Testis (tissue), 3 donors: ENCODE results near the gene STARD7. TPM values are rescaled to one million over a fixed set of nuclear protein-coding genes. Genes with fewer than 3 reads are reported as not detected.

Source experiments
- DNase-seq: peaks from one replicate; pipeline ENCODE4 v3.0.0-alpha.2; 2019
- H3K27ac ChIP-seq, 2 donors: fragments of 200-600 bp; sonication (generic); one replicate each; pipeline ENCODE4 v1.5.1; 2019
- H3K27me3 ChIP-seq: fragments of 200-600 bp; sonication (generic); one replicate; pipeline ENCODE4 v1.5.1; 2019
- H3K36me3 ChIP-seq: fragments of 200-600 bp; sonication (generic); one replicate; pipeline ENCODE4 v1.5.1; 2017; ENCODE audit warnings: low read depth; ENCODE audit errors: missing control alignments
- H3K4me1 ChIP-seq: fragments of 200-600 bp; sonication (generic); one replicate; pipeline ENCODE4 v1.5.1; 2019
- H3K4me3 ChIP-seq, 2 donors: fragments of 200-600 bp; sonication (generic); one replicate each; pipeline ENCODE4 v1.5.1; 2017 to 2019
- H3K9me3 ChIP-seq: fragments of 200-600 bp; sonication (generic); one replicate; pipeline ENCODE4 v1.5.1; 2017
- CTCF ChIP-seq, 3 experiments: fragments of 450-650 bp in 2 of 3; fragments of 200-600 bp in 1 of 3; sonication (generic) in 1 of 3; IDR thresholded peaks; one replicate each; pipeline ENCODE4 v1.5.1; 2016 to 2019; ENCODE audit warnings: antibody characterized with exemption in 3 of 3, mild to moderate bottlenecking in 2 of 3, moderate library complexity in 1 of 3
- POLR2A ChIP-seq: fragments of 450-650 bp; IDR thresholded peaks from one replicate; pipeline ENCODE4 v1.6.1; 2017; ENCODE audit warnings: antibody characterized with exemption, mild to moderate bottlenecking, moderate library complexity
- WGBS, 2 donors: methylation state at CpG; one replicate each; pipeline ENCODE4 v1.1.5; 2018; 5-methylcytosine and 5-hydroxymethylcytosine counted together
- intact Hi-C: fragments of 100-400 bp; cut with DNase I; formaldehyde crosslinking; loops from one replicate; pipeline ENCODE4 v1.15.1; 2023; ENCODE audit warnings: low total_unique reads
- polyA plus RNA-seq: library from polyadenylated mRNA; stranded (reverse); fragments of 350-450 nt; fragmentation: Illumina TruSeq; extraction: RNeasy Lipid Tissue Mini Kit (QIAGEN cat#74804); gene quantifications from one replicate; pipeline ENCODE4 v1.2.3, GENCODE V29; 2014; ENCODE audit warnings: low read depth, low replicate concordance; ENCODE audit not compliant: insufficient read depth
- total RNA-seq, 2 donors: library from RNA; depleted of rRNA; stranded (reverse); fragments of >200 nt; gene quantifications; one replicate each; pipeline ENCODE4 v1.2.3, GENCODE V29; 2016

STARD7 gene
- total and polyA plus RNA-seq, 3 donors from 2014 or later, result 58.0 to 96.2 (median 77.7) TPM

- H3K4me1 ChIP-seq, result peaks cover 10% of the 10 kb centered on the region
- TF ChIP-seq POLR2A (no peak), CTCF (IDR thresholded peaks at IDR 0.05) (no peak)
- no peaks in the 10 kb centered on the region for H3K27me3 ChIP-seq
- DNase-seq, result no peak
- no peaks in the 10 kb centered on the region for H3K36me3 ChIP-seq
- H3K9me3 ChIP-seq, result no peaks in the 10 kb centered on the region
- intact Hi-C loops, result no loop called here
- no peak overlapping the region for H3K4me3 ChIP-seq
- 89 to 94% methylated on average over 12 of the region's 12 CpGs for WGBS, 2 donors
- no peak overlapping the region for H3K27ac ChIP-seq
Observed at GRCh38 chr2:96213379-96213778, 4.8 kb upstream of the STARD7 start.

- H3K4me1 ChIP-seq, result peaks cover 10% of the 10 kb centered on the region
- 88 to 93% methylated on average over 4 of the region's 4 CpGs for WGBS, 2 donors
- intact Hi-C loops, result no loop called here
Observed at GRCh38 chr2:96212339-96212738, 3.7 kb upstream of the STARD7 start.

GRCh38 chr2:96209729-96210085 is 1.1 kb upstream of the STARD7 start:
- Histone ChIP-seq H3K27me3 (no peaks in the 10 kb centered on the region), H3K27ac (peak overlapping the region; percentile 86 to 95), H3K36me3 (no peaks in the 10 kb centered on the region), H3K4me3 (no peak overlapping the region), H3K4me1 (peaks cover 24% of the 10 kb centered on the region), H3K9me3 (no peaks in the 10 kb centered on the region)
- 72 to 87% methylated on average over 6 to 9 of the region's 9 CpGs for WGBS, 2 donors
- intact Hi-C loops, result no loop called here
- TF ChIP-seq CTCF (IDR thresholded peaks at IDR 0.05) (no peak), POLR2A (no peak)
- no peak for DNase-seq

More at GRCh38 chr2:96212339-96212738, 3.7 kb upstream of the STARD7 start:
- H3K27ac ChIP-seq, result no peak overlapping the region
- TF ChIP-seq CTCF (IDR thresholded peaks at IDR 0.05) (no peak), POLR2A (no peak)
- H3K36me3 ChIP-seq, result no peaks in the 10 kb centered on the region
- no peak for DNase-seq
- H3K27me3 ChIP-seq, result no peaks in the 10 kb centered on the region
- no peak overlapping the region for H3K4me3 ChIP-seq
- H3K9me3 ChIP-seq, result no peaks in the 10 kb centered on the region

- no peak for DNase-seq
- intact Hi-C loops, result no loop called here
- TF ChIP-seq POLR2A (no peak), CTCF (IDR thresholded peaks at IDR 0.05) (no peak)
- H3K4me1 ChIP-seq, result peaks cover 30% of the 10 kb centered on the region
- whole genome bisulfite sequencing, 2 donors, result 4 to 6% methylated on average over 15 to 21 of the region's 21 CpGs
- H3K9me3 ChIP-seq, result no peaks in the 10 kb centered on the region
- H3K27ac ChIP-seq, result peak overlapping the region; percentile 86 to 95
- no peaks in the 10 kb centered on the region for H3K36me3 ChIP-seq
- peak overlapping the region; percentile 91 to 99 for H3K4me3 ChIP-seq
- H3K27me3 ChIP-seq, result no peaks in the 10 kb centered on the region
Observed at GRCh38 chr2:96209011-96209728, 543 bp upstream of the STARD7 start.

GRCh38 chr2:96207774-96208142 is 869 bp downstream of the STARD7 start:
- 0 to 2% methylated on average over 7 to 12 of the region's 12 CpGs for WGBS, 2 donors
- no peak for DNase-seq
- H3K4me1 ChIP-seq, result peaks cover 30% of the 10 kb centered on the region
- no peaks in the 10 kb centered on the region for H3K9me3 ChIP-seq
- H3K27me3 ChIP-seq, result no peaks in the 10 kb centered on the region
- TF ChIP-seq CTCF (IDR thresholded peaks at IDR 0.05) (no peak), POLR2A (no peak)
- peak overlapping the region; percentile 91 to 99 for H3K4me3 ChIP-seq
- peak overlapping the region; percentile 86 to 95 for H3K27ac ChIP-seq
- intact Hi-C loops, result no loop called here
- no peaks in the 10 kb centered on the region for H3K36me3 ChIP-seq
